Mesodermal cell (in vitro differentiated cells): ENCODE measurements around the gene ANKFY1.
A peak's percentile ranks its signal among the peaks of the same experiment; 100 is the strongest.

ENCODE experiments used
- H3K27ac ChIP-seq: 2 replicates; pipeline ENCODE4 v1.7.0; 2013; ENCODE audit warnings: mild to moderate bottlenecking, low read depth, low read length, moderate library complexity; ENCODE audit not compliant: severe bottlenecking
- H3K36me3 ChIP-seq: 2 replicates; pipeline ENCODE4 v1.7.1; 2013; ENCODE audit warnings: mild to moderate bottlenecking, low read length, moderate library complexity; ENCODE audit not compliant: control insufficient read depth, insufficient read depth
- H3K4me1 ChIP-seq: one replicate; pipeline ENCODE4 v1.7.1; 2013; ENCODE audit warnings: mild to moderate bottlenecking, low read length; ENCODE audit not compliant: insufficient read depth, control insufficient read depth, poor library complexity, severe bottlenecking
- H3K4me3 ChIP-seq: 2 replicates; pipeline ENCODE4 v1.7.0; 2013; ENCODE audit warnings: low read length, control low read depth, mild to moderate bottlenecking; ENCODE audit not compliant: insufficient read depth, poor library complexity, severe bottlenecking; ENCODE audit errors: extremely low read depth
- H3K9me3 ChIP-seq: 2 replicates; pipeline ENCODE4 v1.7.1; 2013; ENCODE audit warnings: mild to moderate bottlenecking, low read length, moderate library complexity; ENCODE audit not compliant: control insufficient read depth
- WGBS, 2 experiments: methylation state at CpG; one replicate each; pipeline ENCODE4 v1.1.5; 2013; ENCODE audit warnings: missing lambda C conversion rate in 2 of 2; ENCODE audit not compliant: insufficient coverage in 2 of 2; 5-methylcytosine and 5-hydroxymethylcytosine counted together

The ANKFY1 gene

DNA sequence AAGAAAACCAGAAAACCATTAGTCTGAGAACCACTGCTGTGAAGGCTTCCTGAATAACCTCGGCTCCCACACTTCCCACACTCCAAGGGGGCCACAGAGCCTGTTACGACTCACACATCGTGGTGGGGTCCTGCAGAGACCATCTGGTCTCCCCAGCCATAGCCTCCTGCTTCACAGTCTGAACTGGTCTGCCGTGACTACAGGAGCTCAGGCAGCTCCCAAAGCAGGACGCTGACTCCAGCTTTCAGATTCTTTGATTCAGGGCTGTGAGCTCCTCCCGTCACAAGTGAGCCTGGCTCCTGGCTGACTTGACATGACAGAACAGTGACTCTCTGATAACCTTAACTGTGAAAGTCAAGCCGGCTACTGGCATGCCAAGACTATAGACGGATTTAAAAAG is 83.0 kb downstream of the ANKFY1 start:
- H3K9me3 ChIP-seq = no peaks in the 10 kb centered on the region
- 89 to 95% methylated on average over 8 of the region's 8 CpGs for WGBS, 2 experiments
- H3K4me1 ChIP-seq = peaks cover 4% of the 10 kb centered on the region
- peak overlapping the region; percentile 12 for H3K27ac ChIP-seq
- H3K4me3 ChIP-seq = no peak overlapping the region
- H3K36me3 ChIP-seq = peaks cover 91% of the 10 kb centered on the region

DNA sequence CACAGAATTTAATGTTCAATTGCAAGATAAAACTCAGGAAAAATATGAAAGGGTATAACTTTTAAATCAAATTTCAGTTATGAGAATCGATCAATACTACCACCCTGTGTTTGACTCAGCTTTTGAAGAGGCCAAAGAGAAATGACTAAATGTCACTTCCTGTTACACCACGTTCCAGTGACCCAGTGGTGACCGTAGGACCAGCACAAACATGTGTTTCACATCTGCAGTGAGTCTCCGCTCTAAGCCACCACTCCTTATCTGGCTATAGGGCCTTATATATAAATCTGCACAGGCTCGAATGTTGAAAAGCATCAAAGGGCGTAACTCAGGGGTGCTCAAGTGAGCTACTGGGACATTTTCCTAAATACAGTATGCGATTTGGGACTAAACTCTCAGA is 84.7 kb downstream of the ANKFY1 start:
- Histone ChIP-seq H3K27ac (no peak overlapping the region), H3K4me1 (peaks cover 4% of the 10 kb centered on the region), H3K36me3 (peaks cover 92% of the 10 kb centered on the region), H3K9me3 (no peaks in the 10 kb centered on the region), H3K4me3 (no peak overlapping the region)
- 94 to 97% methylated on average over 7 of the region's 7 CpGs for WGBS, 2 experiments

DNA sequence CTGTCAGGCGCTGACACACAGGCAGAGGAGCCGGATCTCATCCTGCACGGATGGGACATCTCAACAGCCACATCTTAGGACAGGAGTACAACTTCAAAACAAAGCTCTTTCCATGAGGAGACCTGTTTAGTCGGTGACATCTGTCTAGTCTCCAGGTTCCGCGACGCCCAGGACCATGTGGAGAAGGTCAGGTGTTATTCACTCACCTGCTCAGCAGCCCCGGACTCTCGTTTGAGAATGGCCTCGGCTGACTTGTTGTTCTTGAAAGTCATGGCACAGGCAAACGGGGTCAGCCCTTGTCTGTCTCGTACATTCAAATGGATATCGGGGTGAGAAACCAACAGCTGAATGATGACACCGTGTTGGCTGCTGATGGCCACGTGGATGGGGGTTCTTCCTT is 85.1 kb downstream of the ANKFY1 start:
- H3K36me3 ChIP-seq = peaks cover 92% of the 10 kb centered on the region
- no peaks in the 10 kb centered on the region for H3K9me3 ChIP-seq
- H3K4me1 ChIP-seq = peaks cover 4% of the 10 kb centered on the region
- no peak overlapping the region for H3K27ac ChIP-seq
- 98 to 99% methylated on average over 15 of the region's 15 CpGs for WGBS, 2 experiments
- H3K4me3 ChIP-seq = no peak overlapping the region

DNA sequence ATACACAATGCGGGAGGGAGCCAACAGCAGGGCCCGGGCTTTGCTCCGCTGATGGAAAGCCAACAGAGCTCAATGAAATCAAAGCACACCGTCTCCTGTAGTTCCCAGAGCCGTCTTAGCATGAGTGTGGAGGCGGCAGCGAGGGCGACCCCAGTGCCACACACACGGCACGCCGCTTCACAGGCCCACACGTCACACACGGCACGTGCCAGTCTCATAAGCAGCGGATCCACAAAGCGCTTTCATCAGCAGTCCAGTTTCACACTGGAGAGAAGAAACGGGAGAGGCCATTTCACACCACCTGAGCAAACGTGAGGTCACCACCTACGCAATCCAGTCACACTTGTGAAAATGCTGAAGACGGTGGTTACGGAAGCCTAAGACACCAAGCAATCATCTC is 86.0 kb downstream of the ANKFY1 start:
- Histone ChIP-seq H3K9me3 (no peaks in the 10 kb centered on the region), H3K27ac (no peak overlapping the region), H3K36me3 (peaks cover 92% of the 10 kb centered on the region), H3K4me3 (no peak overlapping the region), H3K4me1 (peaks cover 4% of the 10 kb centered on the region)
- 97% methylated on average over 21 of the region's 21 CpGs for WGBS, 2 experiments

DNA sequence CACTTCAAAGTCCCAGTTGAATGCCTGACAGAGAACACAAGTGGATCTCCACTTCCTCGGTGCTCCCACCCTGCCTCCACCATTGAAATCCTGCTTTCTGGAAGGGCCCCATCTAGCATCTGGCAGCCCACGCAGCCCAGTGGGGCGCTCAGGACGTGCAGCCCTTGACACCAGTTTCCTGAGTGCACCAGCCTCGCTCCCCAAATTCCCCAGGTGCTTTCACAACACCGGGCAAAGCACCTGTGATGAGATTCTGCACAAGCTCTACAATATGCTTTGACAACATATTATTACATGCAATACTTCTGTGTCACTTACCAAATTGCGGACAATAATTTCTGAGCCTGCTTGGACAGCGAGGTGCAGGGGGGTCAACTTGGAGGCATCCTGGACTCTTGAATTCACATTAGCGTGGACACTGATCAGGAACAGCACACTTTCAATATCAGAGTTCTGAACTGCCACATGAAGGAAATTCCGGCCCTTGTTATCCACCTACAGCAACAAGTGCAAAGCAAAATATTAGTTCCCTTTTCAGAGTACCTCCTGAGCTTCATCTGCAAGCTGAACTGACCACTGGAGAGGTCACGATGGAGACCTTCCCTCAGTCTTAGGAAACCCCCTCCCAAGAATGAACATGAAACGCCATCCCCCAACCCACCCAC is 86.8 kb downstream of the ANKFY1 start:
- WGBS, 2 experiments = 96 to 97% methylated on average over 10 to 12 of the region's 12 CpGs
- peak overlapping the region; percentile 7 for H3K27ac ChIP-seq
- no peak overlapping the region for H3K4me3 ChIP-seq
- H3K36me3 ChIP-seq = peaks cover 92% of the 10 kb centered on the region
- no peaks in the 10 kb centered on the region for H3K9me3 ChIP-seq
- H3K4me1 ChIP-seq = peaks cover 4% of the 10 kb centered on the region

DNA sequence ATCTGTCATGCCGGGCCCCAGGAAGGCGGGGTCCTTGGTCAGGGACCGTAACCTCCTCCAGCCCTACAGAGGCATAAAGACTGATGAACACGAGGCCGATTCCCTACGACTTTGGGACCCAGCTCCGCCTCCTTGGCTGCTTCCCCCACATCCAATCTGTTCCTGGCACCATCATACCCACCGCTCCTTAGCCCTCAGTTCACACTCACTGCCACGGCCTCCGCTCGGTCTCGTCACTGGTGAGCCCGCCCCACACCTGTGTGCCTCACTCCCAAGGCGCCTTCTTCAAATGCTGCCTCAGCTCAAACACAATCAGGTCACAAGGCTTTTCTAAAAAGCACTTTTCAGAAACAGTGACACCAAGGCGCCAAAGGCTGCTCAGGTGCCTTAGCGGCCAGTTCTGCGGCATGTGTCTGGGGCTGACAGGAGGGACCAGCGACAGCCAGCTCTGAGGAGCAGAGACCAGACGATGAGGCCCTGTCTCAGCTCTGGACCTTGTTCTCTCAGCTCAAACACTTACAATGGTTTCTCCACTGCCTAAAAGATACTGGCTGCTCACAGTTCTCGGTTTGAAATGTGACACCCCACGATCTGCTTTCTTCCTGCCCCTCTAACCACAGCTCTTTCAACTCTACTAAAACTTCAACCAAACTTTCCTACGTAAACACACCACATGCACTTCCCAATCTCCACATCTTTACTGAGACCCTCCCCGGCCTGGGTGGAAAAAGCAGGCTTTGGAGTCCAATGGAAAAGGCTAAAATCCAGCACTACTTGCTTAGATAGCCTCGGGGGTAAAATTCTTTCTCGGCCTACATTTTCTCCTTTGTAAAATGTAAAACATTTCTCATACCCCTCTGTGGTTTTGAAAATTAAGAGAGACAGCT is 87.6 kb downstream of the ANKFY1 start:
- no peaks in the 10 kb centered on the region for H3K9me3 ChIP-seq
- H3K27ac ChIP-seq = peak overlapping the region; percentile 30
- peaks cover 92% of the 10 kb centered on the region for H3K36me3 ChIP-seq
- 94 to 95% methylated on average over 22 to 24 of the region's 25 CpGs for WGBS, 2 experiments
- peaks cover 4% of the 10 kb centered on the region for H3K4me1 ChIP-seq
- no peak overlapping the region for H3K4me3 ChIP-seq

DNA sequence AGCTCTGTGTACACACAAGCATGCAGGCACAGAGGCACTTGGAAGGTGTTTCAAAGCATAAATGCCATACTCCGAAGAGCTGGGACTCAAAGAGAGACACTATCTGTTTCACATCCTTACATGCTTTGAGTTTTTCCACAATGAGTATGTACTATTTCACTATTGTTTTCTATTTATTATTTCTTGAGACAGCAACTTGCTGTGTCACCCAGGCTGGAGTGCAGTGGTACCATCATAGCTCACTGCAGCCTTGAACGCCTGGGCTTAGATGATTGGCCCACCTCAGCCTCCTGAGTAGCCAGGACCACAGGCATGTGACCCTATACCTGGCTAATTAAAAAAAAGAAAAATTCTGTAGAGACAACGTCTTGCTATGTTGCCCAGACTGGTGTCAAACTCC is 89.2 kb downstream of the ANKFY1 start:
- Histone ChIP-seq H3K9me3 (no peaks in the 10 kb centered on the region), H3K4me3 (no peak overlapping the region), H3K27ac (no peak overlapping the region), H3K36me3 (peaks cover 99% of the 10 kb centered on the region), H3K4me1 (peaks cover 4% of the 10 kb centered on the region)
- WGBS, 2 experiments = 96 to 100% methylated on average over 1 to 2 of the region's 3 CpGs

DNA sequence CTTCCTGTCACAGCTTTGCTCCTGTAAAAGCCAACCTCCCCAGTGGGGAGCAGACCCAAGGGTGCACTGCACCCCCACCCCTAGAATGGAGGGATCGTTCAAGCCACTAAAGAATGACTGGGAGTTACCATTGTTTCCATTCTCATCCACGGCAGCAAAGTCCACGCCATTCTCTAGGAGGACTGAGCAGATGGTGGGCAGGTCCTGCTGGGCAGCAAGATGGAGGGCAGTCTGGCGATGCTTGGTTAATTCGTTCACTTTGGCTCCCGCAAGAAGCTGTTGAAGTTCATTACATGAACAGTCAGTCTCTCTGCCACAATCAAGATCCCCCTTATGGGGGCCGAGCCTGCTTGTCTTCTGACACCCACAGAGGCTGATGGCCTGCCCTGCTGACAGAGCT is 90.0 kb downstream of the ANKFY1 start:
- WGBS, 2 experiments = 96 to 100% methylated on average over 7 of the region's 7 CpGs
- H3K36me3 ChIP-seq = peaks cover 100% of the 10 kb centered on the region
- H3K27ac ChIP-seq = no peak overlapping the region
- H3K9me3 ChIP-seq = no peaks in the 10 kb centered on the region
- no peak overlapping the region for H3K4me3 ChIP-seq
- H3K4me1 ChIP-seq = peaks cover 4% of the 10 kb centered on the region

DNA sequence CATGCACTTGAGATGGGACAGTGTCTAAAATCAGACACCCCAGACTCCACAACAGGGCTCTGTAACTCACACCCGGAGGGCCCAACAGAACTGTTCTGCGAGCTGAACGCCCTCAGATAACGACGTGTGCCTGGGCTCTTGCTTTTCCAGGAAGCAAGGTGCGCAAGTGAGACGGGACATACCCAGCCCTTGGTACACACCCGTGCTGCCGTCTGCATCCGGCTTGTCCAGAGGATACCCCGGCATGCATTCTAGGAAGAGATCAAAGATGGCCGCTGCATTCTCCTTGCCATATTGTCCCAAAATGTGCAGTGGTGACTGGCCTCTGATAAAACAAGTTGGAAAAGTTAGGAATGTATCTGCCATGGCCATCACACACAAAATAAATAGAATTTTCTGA is 91.4 kb downstream of the ANKFY1 start:
- Histone ChIP-seq H3K27ac (no peak overlapping the region), H3K4me1 (peaks cover 4% of the 10 kb centered on the region), H3K4me3 (no peak overlapping the region), H3K36me3 (peaks cover 100% of the 10 kb centered on the region), H3K9me3 (no peaks in the 10 kb centered on the region)
- WGBS, 2 experiments = 93 to 99% methylated on average over 12 of the region's 12 CpGs

DNA sequence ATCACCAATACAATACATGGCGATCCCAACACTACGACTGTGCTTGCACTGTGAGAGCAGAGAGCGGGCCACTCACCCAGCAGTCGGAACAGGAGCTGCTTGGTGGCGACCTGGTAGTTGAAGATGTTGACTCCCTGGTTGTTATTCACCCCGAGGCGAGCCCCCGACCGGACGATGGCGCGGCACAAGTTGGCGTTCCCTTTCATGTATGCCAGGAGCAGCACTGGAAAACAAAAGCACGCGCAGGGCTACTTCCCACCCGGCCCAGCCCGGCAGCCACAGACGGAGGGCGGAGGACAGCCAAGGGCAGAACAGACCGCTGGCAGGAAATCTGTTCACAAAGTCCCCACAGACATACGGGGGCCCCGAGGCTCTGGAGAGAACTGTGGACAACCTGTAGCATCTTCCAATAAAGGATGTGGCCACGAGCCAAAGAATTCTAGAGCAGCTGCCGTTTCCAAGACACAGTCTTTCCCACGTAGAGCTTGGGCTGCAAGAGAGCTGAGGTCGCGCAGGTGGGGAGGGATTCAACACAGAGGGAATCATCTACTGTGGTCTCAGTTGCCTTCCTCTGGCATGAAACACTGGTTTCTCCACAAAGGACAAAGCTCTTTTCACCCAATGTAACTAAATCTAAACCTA is 93.0 kb downstream of the ANKFY1 start:
- no peaks in the 10 kb centered on the region for H3K9me3 ChIP-seq
- H3K4me1 ChIP-seq = no peaks in the 10 kb centered on the region
- H3K36me3 ChIP-seq = peaks cover 98% of the 10 kb centered on the region
- H3K27ac ChIP-seq = no peak overlapping the region
- 93 to 97% methylated on average over 23 to 27 of the region's 27 CpGs for WGBS, 2 experiments
- H3K4me3 ChIP-seq = no peak overlapping the region
